NK-92 (cell line): ENCODE data around the gene TMEM108.

ENCODE experiments used
- DNase-seq: peaks from one replicate; lab custom pipeline; 2025; ENCODE audit not compliant: unreplicated experiment; lab: John Stamatoyannopoulos, UW

Gene TMEM108

GRCh38 chr3:133377396-133377795 lies 339.2 kb downstream of the TMEM108 start:
- no peak for DNase-seq

GRCh38 chr3:133379926-133380325 lies 341.7 kb downstream of the TMEM108 start:
- DNase-seq = no peak

DNA sequence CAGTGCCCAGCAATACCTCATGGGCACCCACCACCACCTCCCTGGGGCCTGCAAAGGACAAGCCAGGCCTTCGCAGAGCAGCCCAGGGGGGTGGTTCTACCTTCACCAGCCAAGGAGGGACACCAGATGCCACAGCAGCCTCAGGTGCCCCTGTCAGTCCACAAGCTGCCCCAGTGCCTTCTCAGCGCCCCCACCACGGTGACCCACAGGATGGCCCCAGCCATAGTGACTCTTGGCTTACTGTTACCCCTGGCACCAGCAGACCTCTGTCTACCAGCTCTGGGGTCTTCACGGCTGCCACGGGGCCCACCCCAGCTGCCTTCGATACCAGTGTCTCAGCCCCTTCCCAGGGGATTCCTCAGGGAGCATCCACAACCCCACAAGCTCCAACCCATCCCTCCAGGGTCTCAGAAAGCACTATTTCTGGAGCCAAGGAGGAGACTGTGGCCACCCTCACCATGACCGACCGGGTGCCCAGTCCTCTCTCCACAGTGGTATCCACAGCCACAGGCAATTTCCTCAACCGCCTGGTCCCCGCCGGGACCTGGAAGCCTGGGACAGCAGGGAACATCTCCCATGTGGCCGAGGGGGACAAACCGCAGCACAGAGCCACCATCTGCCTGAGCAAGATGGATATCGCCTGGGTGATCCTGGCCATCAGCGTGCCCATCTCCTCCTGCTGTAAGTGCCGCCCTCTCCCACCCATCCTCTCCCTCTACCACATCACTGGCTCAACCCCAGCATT lies 342.5 kb downstream of the TMEM108 start:
- no peak for DNase-seq

- DNase-seq = no peak
Measured at GRCh38 chr3:133381346-133382109, 343.3 kb downstream of the TMEM108 start.

GRCh38 chr3:133383175-133383574 lies 345.0 kb downstream of the TMEM108 start:
- no peak for DNase-seq

GRCh38 chr3:133383741-133384140 lies 345.6 kb downstream of the TMEM108 start:
- DNase-seq = no peak

DNA sequence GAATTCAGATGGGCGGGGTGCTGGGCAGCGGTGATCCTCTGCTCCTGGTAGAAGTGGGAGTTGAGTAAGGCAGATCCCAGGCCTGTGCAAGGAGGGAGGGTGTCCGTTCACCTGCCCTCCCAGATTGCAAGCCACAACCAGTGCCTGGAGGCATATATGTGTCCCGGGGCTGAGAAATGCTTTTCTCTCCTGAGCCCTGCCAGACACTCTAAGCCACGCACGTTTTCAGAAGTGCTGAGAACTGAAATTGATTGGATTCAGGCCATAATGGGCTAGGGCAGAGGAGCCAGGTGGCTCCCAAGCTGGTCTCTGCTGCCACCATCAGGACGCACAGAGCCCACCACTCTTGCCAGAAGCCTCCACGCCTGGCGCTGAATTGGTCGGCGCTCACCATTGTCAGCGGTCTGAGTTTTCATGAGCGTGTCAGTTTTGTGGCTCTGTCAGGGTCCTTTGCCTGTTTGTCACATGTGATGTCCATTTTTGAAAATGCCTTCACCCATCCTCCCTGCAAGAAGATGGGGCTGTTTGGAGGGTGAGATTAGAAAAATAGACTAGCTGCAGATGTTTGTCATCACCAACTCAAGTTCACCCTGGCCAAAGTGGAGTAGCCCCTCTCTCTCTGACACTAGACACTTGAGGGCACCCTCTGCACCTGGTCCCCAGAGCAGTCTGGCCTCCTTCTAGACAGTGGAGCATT lies 346.3 kb downstream of the TMEM108 start:
- no peak for DNase-seq

- DNase-seq = no peak
Measured at GRCh38 chr3:133386876-133387275, 348.7 kb downstream of the TMEM108 start.

DNA sequence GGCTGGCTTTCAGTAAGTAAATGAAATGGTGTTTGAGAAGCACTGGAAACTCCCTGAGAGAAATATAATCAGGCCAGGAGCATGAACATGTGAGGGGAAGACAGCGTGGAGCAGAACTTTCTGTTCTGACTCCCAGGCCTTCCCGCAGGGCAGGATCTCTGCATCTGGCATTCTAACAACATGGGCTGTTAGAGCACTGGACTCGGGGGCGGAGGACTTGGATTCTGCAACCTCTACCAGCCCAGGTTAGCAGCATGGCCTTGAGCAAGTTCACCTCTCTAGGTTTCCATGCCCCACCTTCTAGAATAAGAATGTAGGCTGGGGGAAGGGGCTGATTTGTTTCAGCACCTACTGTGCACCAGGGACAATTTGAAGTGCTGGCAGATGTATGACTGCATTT lies 349.1 kb downstream of the TMEM108 start:
- no peak for DNase-seq

DNA sequence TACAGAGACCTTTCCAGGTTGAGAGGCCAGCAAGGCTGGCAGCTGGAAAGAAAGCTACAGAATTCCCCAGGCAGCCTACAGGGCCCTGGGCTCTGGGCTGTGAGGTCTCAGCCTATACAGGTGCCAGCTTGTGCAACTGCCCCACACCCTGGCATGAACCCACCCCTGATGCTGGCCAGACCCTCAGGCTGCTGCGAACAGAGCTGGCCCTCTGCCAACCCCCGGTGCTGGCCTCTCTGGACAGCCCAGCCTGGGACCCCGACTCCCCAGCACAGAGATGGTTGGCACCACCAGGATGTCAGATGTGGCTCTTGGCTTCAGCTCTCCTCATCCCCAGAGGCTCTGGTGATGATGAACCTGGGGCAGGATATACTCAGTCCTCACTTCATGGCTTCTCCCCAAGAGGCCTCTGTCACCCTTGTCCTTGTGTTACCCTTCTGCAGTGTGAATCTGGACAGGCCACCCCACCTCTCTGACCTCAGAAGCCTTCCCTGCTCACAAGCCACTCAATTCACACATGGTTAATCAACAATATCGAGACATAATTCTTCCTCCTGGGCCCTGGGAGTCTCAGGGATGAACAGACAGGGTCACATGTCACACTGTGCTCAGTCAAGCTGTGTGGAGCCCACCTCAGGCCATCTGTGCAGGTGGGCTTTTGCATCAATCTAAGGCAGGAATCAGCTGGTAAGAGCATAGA lies 350.7 kb downstream of the TMEM108 start:
- DNase-seq = no peak

DNA sequence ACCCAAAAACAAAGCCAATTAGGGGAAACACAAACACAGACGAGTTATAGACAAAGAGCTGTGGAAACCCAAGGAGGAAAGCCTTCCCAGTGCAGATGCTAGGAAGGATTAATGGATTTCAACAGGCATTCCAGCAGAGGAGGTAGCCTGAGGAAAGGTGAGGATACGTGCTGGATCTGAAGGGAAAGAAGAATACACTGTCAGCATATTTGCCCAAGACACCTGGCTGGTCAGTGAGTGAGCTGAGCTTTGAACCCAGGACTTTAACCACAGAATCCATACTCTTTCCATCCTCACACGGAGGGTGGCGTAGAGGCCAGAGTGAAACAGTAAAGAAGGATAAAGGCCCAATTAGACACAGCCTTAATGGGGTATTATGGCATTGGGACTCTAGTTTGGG lies 352.5 kb downstream of the TMEM108 start:
- no peak for DNase-seq

DNA sequence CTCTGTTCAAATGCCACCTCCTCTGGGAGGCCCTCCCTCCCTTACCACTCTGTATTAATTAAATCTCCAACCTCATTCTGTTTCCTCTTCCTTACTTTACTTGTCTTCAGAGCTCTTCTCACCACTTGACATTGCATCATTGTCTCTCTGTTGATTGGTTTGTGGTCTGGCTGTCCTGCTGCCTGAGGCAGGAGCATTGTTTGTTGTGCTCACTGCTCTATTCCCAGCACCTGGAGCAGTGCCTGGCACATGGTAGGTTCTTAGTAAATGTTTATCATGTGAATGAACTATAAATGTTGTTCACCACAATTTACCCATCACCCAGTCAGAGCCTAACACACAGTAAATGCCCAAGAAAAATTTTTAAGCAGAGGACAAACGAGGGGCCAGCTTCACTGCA lies 355.0 kb downstream of the TMEM108 start:
- no peak for DNase-seq

DNA sequence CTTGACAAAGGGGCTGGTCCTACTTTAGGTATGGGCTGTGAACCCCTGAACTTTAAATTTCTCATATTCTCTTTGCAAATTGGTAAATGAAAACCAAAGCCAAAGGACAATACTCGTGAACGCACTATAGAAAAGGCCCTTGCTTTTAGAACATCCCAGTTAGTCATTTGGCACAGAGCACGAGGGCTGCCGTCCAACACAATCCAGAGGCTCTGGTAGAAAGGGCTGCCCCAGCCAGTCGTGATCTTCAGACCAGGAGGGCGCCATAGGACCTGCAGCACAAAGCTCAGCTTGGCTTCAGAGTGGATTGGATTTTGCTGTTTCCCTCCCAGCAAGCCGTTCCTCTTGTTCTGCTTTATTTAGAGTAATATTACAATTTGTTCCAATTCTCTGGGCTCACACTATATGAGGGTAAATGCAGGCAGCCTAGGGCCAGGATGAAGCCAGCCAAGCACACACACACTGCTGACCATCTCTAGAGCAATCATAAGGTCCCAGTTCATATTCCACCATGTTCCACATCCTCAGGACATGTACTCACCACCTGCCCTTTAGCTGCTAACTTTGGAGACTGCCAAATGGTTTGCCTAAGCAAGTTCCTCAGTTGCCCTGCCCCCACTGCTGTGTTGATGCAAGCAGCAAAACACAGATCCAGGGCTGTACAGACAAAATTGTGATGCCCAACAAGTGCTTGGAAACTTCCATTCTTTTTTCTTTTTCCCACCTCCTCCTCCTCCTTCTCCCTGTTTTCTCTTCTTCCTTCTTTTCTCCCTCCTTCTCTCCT lies 355.7 kb downstream of the TMEM108 start:
- DNase-seq = no peak

GRCh38 chr3:133394561-133395311 lies 356.5 kb downstream of the TMEM108 start:
- no peak for DNase-seq

GRCh38 chr3:133396906-133397305 lies 358.7 kb downstream of the TMEM108 start:
- DNase-seq = no peak

GRCh38 chr3:133400006-133400515 lies 361.9 kb downstream of the TMEM108 start, which contains the start of gene BFSP2:
Gene BFSP2 (plus strand): TSS chr3:133400056. CDS start chr3:133400084, 28 bp downstream.
- no peak for DNase-seq

- no peak for DNase-seq
Measured at GRCh38 chr3:133401374-133402135, 363.4 kb downstream of the TMEM108 start.

DNA sequence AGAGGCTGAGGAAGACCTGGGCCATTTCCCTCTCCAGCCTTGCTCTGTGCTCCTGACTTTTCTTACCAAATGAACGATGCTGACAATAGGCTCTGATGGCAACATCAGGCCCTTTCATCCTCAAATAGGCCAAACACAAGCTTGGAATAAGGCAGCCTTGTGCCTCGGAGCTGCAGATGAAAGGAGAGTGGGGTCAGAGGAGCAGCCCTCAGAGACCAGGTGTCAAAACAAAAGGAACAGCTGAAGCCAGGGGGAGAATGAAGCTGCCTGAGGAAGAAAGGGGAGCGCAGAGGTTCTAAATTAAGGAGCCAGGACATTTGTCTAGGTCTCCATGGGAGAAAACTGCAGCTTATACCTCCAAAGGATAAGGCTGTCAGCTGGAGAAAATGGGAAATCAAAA lies 366.7 kb downstream of the TMEM108 start:
- DNase-seq = no peak

- no peak for DNase-seq
Measured at GRCh38 chr3:133408366-133408765, 370.2 kb downstream of the TMEM108 start.
